Stimulated activated CD8-positive, alpha-beta memory T cell treated with anti-CD3 and anti-CD28 coated beads, Interleukin-12 subunit alpha, Interleukin-12 subunit beta, amount 100 ng/mL, for 24 hours (primary cell): ENCODE data around the gene SLC31A2.

ENCODE experiments used
- DNase-seq: peaks from one replicate; pipeline ENCODE4 v3.0.0-alpha.2; 2020; ENCODE audit errors: extremely low read depth

Gene SLC31A2

DNA sequence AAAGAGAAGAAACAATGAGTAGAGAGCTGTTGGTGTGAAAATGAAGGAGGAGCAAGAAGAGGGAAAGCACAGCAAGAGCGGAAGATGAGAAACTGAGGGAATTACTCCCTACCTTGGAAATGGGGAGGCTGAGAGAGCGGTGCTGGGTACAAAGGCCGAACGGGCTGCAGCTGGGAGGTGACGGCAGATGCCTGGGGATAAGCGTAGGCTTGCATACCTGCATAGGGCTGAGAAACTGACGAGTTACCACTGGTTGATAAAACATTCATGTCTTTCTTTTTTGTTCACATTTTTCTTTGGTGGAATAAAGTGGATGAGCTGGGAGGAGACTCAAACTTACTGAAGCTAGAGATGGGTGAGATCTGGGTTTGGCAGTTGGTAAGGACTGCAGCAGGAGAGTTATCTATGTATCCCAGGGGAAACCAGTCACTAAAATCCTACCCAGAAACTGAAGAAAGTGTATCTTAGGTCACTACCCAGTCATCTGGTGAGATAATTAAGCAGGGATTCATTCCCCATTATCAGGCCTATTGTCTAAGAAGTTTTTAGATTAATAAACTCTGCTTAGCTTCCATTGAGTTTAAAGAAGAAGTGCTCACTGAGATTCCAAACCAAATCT, 35.4 kb downstream of the SLC31A2 start:
- DNase-seq = no peak

DNA sequence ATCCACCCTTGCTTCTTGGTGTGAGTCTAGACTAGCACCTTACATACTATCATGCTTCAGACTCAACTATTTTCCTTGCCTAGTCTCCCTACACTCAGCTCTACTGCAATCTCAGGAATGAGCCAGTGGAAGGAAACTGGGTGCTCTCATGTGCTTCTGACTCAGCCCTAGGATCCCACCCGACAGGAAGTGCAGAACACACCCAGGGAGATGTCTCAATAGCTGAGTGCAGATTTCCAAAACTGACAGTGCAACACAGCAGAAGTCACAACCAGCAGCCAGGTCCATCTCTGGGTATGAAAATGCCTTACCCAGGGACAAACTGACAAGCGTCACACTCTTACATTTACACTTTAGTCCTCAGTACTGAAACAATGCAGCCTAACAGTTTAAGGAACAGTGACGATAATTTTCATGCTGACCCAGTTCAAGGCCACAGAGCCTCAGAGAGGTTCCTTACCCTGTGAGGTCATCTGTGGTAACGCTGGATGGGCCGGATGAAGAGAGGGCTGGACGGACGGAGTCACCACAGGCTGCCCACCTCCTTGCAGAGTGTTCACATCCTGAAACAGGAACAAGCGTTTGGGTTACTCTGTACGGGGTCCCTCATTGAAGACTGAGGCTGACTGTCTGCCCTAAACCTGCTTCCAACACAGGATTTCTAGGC, 37.3 kb downstream of the SLC31A2 start:
- no peak for DNase-seq

DNA sequence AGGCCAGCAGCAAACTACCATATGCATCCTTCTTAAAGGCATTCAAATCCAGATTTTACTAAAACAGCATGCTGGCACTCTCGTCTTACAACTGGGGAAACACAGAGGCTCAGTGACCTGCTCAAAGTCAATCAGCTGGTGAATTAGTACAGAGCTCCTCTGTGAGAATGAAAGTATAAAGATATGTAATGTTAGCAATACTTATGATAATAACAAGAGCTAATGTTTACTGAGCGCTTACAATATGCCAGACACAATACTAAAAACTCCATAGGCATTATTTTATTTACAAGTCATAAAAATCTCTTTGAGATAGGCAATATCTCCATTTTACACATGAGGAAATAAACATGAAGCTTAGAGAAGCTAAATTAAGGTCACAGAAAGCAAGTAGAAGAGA, 41.6 kb downstream of the SLC31A2 start:
- no peak for DNase-seq

DNA sequence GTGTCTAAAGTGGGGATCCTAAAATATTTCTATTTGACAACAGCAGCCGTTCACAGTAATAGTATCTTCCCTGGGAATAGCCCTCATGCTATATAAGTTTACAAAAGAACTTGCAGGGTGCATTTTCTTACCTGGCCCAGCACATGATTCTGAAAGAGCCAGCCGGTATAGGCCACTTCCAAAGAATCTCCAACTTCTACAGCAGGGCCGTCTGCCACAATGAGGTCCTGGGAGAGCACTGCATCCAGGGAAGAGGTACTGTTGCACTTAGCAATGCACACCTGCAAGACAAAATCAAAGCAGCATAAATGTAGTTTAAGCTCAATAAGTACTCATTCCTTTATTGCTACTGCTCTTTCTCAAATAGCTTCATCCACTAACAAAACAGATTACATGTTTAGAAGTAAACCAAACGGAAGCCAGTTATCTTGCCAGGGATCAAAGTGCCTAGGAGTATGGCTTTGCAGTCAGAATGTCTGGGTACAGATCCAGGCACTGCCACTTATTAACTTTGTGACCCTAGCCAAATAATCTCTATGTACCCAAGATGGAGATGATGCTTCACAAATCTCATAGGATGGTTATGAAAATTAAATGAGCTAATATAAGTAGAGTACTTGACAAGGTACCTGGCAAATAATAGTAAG, 49.0 kb downstream of the SLC31A2 start:
- no peak for DNase-seq

DNA sequence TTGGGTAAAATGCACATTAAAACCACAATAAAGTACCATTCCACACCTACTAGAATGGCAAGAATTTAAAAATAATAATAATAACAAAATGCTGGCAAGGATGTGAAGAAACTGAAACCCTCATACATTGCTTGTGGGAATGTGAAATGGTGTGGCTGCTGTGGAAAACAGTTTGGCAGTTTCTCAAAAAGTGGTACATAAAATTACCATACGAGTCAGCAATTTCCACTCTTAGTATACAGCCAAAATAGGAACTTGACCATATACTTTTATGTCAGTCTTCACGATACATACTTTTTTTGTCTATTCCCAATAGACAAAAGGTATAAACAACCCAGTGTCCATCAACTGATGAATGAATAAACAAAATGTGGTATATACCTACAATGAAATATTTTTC, 54.6 kb downstream of the SLC31A2 start:
- DNase-seq = no peak

DNA sequence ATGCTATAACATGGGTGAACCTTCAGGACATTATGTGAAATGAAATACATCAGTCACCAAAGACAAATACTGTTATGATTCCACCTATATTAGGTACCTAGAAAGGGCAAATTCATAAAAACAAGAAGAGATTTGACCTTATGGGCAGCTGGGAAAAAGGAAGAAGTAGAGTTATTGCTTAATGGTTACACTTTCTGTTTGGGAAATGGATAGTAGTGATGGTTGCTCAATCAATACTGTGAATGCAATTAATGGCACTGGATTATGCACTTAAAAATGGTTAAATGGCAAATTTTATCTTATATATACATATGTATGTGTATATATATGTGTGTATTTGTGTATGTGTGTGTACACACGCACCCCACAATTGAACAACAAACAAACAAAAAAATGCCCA, 55.1 kb downstream of the SLC31A2 start:
- DNase-seq = no peak

DNA sequence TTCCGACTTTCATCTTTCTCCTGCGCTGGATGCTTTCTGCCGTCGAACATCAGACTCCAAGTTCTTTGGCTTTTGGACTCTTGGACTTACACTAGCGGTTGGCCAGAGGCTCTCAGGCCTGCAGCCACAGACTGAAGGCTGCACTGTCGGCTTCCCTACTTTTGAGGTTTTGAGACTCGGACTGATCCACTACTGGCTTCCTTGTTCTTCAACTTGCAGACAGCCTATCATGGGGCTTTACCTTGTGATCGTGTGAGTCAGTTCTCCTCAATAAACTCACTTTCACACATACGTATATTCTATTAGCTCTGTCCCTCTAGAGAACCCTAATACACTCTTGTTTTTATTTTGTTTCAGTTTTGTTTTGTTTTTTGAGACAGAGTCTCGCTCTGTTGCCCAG, 60.0 kb downstream of the SLC31A2 start:
- DNase-seq = no peak
